ENCODE measurements around the gene DYNLT3. TPM values are rescaled to one million over a fixed set of nuclear protein-coding genes. Genes with fewer than 3 reads are reported as not detected.
A peak's percentile ranks its signal among the peaks of the same experiment; 100 is the strongest.

DYNLT3 gene, protein sequence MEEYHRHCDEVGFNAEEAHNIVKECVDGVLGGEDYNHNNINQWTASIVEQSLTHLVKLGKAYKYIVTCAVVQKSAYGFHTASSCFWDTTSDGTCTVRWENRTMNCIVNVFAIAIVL
- total RNA-seq: 10 to 100 TPM; 22.5 to 33.9 (median 29.8) TPM
- 38.7 TPM for total RNA-seq (2013)
- 24.7 to 133 (median 65.0) reads per million in 29 experiments for total RNA-seq

DNA sequence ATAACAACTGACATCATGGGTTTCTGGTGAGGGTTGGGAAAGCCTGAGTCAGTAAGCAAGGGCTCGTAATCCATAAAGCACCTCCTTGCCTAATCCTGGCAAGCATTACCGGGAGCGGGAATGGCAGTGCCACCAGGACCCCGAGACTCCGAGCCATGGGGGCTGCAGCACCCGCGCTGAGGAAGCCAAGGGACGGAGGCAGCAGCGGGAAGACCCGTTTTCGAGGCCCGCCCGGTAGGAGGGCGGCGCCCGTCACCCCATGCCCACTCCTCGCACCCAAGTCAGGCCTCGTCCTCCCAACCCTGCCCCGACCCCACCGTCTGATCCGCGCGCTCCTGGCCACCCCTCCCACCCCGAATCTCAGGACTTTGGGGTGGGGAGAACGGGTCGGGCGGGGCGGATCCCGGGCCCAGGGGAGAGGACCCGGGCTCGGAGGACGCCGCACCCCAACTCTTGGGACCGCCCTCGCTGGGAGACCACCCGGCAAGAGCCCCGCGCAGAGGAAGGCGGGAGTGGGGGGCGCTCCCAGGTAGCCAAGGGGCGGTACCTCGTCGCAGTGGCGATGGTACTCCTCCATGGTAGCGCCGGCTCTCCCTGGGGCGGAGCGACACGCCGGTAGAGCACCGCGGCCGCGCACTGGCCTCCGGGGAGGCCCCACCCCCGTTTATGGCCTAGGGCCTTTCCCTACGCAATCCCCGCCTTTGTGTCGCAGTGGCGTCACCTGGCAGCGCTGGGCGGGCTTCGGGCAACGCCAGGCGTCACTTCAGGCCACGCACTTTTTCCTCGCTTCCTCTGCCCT, at the start of gene DYNLT3:
Gene DYNLT3 (minus strand): TSS at position 638 of the 799 bp plus-strand sequence. CDS start 61 bp downstream, at position 577.
- Histone ChIP-seq H3K27me3 (replicated peaks in 1 of 2; ENCODE audit: control insufficient read depth in 2 of 2, extremely low read depth in 1 of 2, insufficient read depth in 2 of 2, low read length in 1 of 2) (no peaks in the 10 kb centered on the region), H3K4me1 (ENCODE audit: control insufficient read depth in 1 of 2, extremely low read depth in 1 of 2, insufficient read depth in 2 of 2, low read length in 2 of 2) (peaks cover 0 to 9% of the 10 kb centered on the region in 2 experiments), H3K9me3 (no peaks in the 10 kb centered on the region), H3K4me3 (ENCODE audit: control insufficient read depth in 1 of 2, extremely low read depth in 1 of 2, low read length in 1 of 2) (peak within 1 kb of the TSS; percentile 66 to 82), H3K36me3 (ENCODE audit: control insufficient read depth in 2 of 2, extremely low read depth in 1 of 2, insufficient read depth in 1 of 2, low read length in 1 of 2) (no peaks in the 10 kb centered on the region), H3K27ac (ENCODE audit: low read length) (peak within 1 kb of the TSS; percentile 97)
- peak; percentile 52 to 86 (median 73) for DNase-seq
- WGBS (ENCODE audit: insufficient coverage): 0% methylated on average over 19 of the region's 67 CpGs
- ATAC-seq (replicated peaks in 1 of 4): peak; percentile 95 to 98 (median 96)
- no peaks in the 10 kb centered on the region for H3K9me3 Mint-ChIP-seq
- ChIA-PET CTCF (interaction anchor here (1.3 to 1.4 kb wide), 2 partner anchors 101 to 102 kb away, joined by 3 to 4 read pairs; no protein-coding TSS in a partner anchor), POLR2A (no interaction called here)
- peaks cover 17 to 44% (median 31%) of the 10 kb centered on the region in 3 donors for H3K4me1 Mint-ChIP-seq
- H3K27ac Mint-ChIP-seq: peak within 1 kb of the TSS; percentile 88 to 94
- peaks cover 8% of the 10 kb centered on the region for H3K36me3 Mint-ChIP-seq
- peak within 1 kb of the TSS; percentile 76 to 84 (median 79) for H3K4me3 Mint-ChIP-seq
- peaks cover 0 to 8% of the 10 kb centered on the region in 2 donors for H3K27me3 Mint-ChIP-seq

DNA sequence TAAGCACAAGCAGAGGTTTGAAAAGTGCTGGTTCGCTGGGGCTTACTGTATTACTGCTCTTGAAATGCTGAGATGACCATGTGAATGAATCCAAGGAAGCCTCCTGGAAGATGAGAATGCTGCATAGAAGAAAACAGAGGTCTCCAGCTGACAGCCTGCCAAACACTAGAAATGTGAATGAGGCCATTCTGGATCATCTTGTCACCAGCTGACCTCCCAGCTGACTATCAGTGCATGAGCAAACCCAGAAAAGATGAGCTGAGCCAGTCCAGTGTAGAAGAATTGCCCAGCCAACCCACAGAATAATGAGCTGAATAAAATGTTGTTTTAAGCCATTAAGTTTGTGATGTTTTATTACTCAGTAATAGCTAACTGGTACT, 49.1 kb upstream of the DYNLT3 start:
- no peaks in the 10 kb centered on the region for H3K9me3 Mint-ChIP-seq
- H3K4me1 ChIP-seq (ENCODE audit: control insufficient read depth in 1 of 2, extremely low read depth in 1 of 2, insufficient read depth in 2 of 2, low read length in 2 of 2): no peaks in the 10 kb centered on the region
- H3K27me3 Mint-ChIP-seq: peaks cover 5 to 29% of the 10 kb centered on the region in 2 donors
- ATAC-seq (replicated peaks in 1 of 4) (no peak), DNase-seq (no peak)
- no peak overlapping the region for H3K4me3 Mint-ChIP-seq
- WGBS (ENCODE audit: insufficient coverage): no CpG with 5 or more reads among the region's 1 CpG
- H3K36me3 ChIP-seq (ENCODE audit: control insufficient read depth in 2 of 2, extremely low read depth in 1 of 2, insufficient read depth in 1 of 2, low read length in 1 of 2): no peaks in the 10 kb centered on the region
- ChIA-PET CTCF (no interaction called here), POLR2A (no interaction called here)
- no peaks in the 10 kb centered on the region for H3K9me3 ChIP-seq
- H3K27ac ChIP-seq (ENCODE audit: low read length): no peak overlapping the region
- H3K4me3 ChIP-seq (ENCODE audit: control insufficient read depth in 1 of 2, extremely low read depth in 1 of 2, low read length in 1 of 2): no peak overlapping the region
- no peaks in the 10 kb centered on the region for H3K36me3 Mint-ChIP-seq
- H3K4me1 Mint-ChIP-seq: no peaks in the 10 kb centered on the region
- H3K27ac Mint-ChIP-seq: no peak overlapping the region
- no peaks in the 10 kb centered on the region for H3K27me3 ChIP-seq (replicated peaks in 1 of 2; ENCODE audit: control insufficient read depth in 2 of 2, extremely low read depth in 1 of 2, insufficient read depth in 2 of 2, low read length in 1 of 2)

DNA sequence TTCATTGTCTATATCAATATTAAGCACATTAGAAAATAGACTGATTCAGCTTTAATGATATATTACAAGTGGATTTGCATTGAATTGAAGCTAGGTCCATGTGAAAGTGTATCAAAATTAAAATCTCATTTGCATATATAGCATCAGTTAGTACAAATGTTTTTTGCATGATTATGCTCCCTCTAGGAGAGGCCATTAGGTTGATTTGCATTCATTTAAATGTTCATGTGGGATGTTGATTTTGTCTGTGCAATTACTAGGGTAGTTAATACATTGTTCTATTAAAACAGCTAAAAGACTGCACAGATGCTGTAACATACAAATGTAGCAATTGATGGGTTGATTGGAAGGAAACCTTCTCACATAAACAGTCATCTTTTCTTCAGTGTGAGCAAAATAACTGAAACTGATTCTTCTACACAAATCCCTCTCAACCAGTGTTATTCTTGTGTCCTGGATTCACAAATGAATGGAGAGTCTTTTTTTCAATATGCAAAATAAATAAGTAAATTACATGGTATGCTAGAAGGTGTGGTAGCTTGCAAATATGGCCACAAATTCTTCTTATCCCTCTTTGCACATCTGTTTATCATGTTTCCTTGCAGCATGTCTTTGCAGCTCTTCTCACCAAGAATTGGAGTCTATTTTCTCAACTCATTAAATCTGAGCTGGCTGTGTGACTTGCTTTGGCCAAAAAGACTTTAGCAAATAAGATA, 48.6 kb upstream of the DYNLT3 start:
- Histone ChIP-seq H3K27ac (ENCODE audit: low read length) (no peak overlapping the region), H3K4me3 (ENCODE audit: control insufficient read depth in 1 of 2, extremely low read depth in 1 of 2, low read length in 1 of 2) (no peak overlapping the region), H3K27me3 (replicated peaks in 1 of 2; ENCODE audit: control insufficient read depth in 2 of 2, extremely low read depth in 1 of 2, insufficient read depth in 2 of 2, low read length in 1 of 2) (no peaks in the 10 kb centered on the region), H3K36me3 (ENCODE audit: control insufficient read depth in 2 of 2, extremely low read depth in 1 of 2, insufficient read depth in 1 of 2, low read length in 1 of 2) (no peaks in the 10 kb centered on the region), H3K9me3 (no peaks in the 10 kb centered on the region), H3K4me1 (ENCODE audit: control insufficient read depth in 1 of 2, extremely low read depth in 1 of 2, insufficient read depth in 2 of 2, low read length in 2 of 2) (no peaks in the 10 kb centered on the region)
- H3K27ac Mint-ChIP-seq: no peak overlapping the region
- no peak overlapping the region for H3K4me3 Mint-ChIP-seq
- POLR2A ChIA-PET: no interaction called here
- CTCF ChIA-PET: no interaction called here
- DNase-seq: no peak
- peaks cover 5 to 29% of the 10 kb centered on the region in 2 donors for H3K27me3 Mint-ChIP-seq
- H3K4me1 Mint-ChIP-seq: no peaks in the 10 kb centered on the region
- ATAC-seq (replicated peaks in 1 of 4): no peak
- H3K9me3 Mint-ChIP-seq: no peaks in the 10 kb centered on the region
- H3K36me3 Mint-ChIP-seq: no peaks in the 10 kb centered on the region

DNA sequence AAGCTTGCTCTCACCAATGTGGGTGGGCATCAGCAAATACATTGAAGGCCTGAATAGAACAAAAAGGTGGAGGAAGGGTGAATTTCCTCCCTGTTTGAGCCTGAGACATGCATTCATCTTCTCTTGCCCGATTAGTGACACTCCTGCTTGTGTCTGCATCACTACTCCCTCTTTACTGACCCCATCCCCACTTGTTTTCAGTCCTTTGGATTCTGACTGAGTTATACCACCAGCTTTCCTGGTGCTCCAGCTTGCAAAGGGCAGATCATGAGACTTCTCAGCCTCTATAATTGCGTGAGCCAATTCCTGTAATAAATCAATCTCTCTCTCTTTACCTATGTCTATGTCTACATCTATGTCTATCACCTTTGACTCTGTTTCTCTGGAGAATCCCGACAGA, 47.4 kb upstream of the DYNLT3 start:
- 60% methylated on average over 1 of the region's 3 CpGs for WGBS (ENCODE audit: insufficient coverage)

DNA sequence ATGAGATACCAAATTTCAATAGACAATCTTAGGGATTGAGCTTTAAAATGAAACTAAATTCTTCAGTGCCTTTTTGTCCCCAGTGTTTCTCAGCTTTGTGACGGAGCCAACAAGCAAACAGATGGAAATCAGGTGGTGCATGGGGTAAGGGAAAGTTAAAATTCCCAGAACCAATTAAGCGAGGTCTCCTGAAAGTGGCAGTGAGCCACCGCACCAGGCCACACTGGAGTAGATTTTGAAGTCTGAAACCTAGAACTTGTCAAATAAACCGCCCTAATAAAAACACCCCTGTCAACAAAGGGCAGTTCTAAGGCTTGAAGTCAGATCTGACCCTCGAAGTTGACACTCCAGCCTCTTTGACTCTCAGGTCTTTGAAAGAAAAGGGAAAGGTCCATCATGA, 40.6 kb upstream of the DYNLT3 start:
- Histone ChIP-seq H3K27ac (ENCODE audit: low read length) (no peak overlapping the region), H3K27me3 (replicated peaks in 1 of 2; ENCODE audit: control insufficient read depth in 2 of 2, extremely low read depth in 1 of 2, insufficient read depth in 2 of 2, low read length in 1 of 2) (no peaks in the 10 kb centered on the region), H3K36me3 (ENCODE audit: control insufficient read depth in 2 of 2, extremely low read depth in 1 of 2, insufficient read depth in 1 of 2, low read length in 1 of 2) (no peaks in the 10 kb centered on the region), H3K9me3 (no peaks in the 10 kb centered on the region), H3K4me3 (ENCODE audit: control insufficient read depth in 1 of 2, extremely low read depth in 1 of 2, low read length in 1 of 2) (no peak overlapping the region), H3K4me1 (ENCODE audit: control insufficient read depth in 1 of 2, extremely low read depth in 1 of 2, insufficient read depth in 2 of 2, low read length in 2 of 2) (no peaks in the 10 kb centered on the region)
- POLR2A ChIA-PET: no interaction called here
- CTCF ChIA-PET: no interaction called here
- Mint-ChIP-seq H3K27me3 (peaks cover 0 to 14% of the 10 kb centered on the region in 2 donors), H3K4me1 (no peaks in the 10 kb centered on the region), H3K36me3 (no peaks in the 10 kb centered on the region), H3K9me3 (no peaks in the 10 kb centered on the region), H3K4me3 (no peak overlapping the region), H3K27ac (no peak overlapping the region)
- no peak for ATAC-seq (replicated peaks in 1 of 4)
- no CpG with 5 or more reads among the region's 5 CpGs for WGBS (ENCODE audit: insufficient coverage)
- no peak for DNase-seq

More for the DNA sequence above, 47.4 kb upstream of the DYNLT3 start:
- no peaks in the 10 kb centered on the region for H3K9me3 ChIP-seq
- Mint-ChIP-seq H3K4me3 (no peak overlapping the region), H3K36me3 (no peaks in the 10 kb centered on the region), H3K27me3 (peaks cover 5 to 32% of the 10 kb centered on the region in 2 donors), H3K9me3 (no peaks in the 10 kb centered on the region), H3K4me1 (no peaks in the 10 kb centered on the region), H3K27ac (no peak overlapping the region)
- no peaks in the 10 kb centered on the region for H3K36me3 ChIP-seq (ENCODE audit: control insufficient read depth in 2 of 2, extremely low read depth in 1 of 2, insufficient read depth in 1 of 2, low read length in 1 of 2)
- no peaks in the 10 kb centered on the region for H3K27me3 ChIP-seq (replicated peaks in 1 of 2; ENCODE audit: control insufficient read depth in 2 of 2, extremely low read depth in 1 of 2, insufficient read depth in 2 of 2, low read length in 1 of 2)
- CTCF ChIA-PET: no interaction called here
- H3K4me1 ChIP-seq (ENCODE audit: control insufficient read depth in 1 of 2, extremely low read depth in 1 of 2, insufficient read depth in 2 of 2, low read length in 2 of 2): no peaks in the 10 kb centered on the region
- H3K27ac ChIP-seq (ENCODE audit: low read length): no peak overlapping the region
- ATAC-seq (replicated peaks in 1 of 4) (no peak), DNase-seq (no peak)
- H3K4me3 ChIP-seq (ENCODE audit: control insufficient read depth in 1 of 2, extremely low read depth in 1 of 2, low read length in 1 of 2): no peak overlapping the region
- POLR2A ChIA-PET: no interaction called here

DNA sequence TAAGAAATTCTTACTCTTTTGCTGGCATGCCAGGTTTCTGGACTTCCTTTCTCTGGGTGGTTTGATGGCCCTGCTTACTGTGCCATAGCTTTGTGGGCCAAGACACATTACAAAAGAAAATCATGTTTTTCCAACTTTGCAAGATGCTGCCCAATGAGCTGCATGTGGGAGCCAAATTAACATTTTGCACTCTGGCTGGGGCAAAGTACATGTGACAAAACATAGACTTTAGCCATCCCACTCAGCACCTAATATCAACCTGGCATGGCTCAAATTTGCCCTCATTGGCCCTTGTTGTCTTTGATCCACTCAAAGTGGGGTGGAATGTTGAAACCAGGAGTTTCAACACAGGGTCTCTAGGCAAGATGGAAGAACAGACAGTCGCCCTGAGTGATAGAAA, 40.0 kb upstream of the DYNLT3 start:
- ChIA-PET POLR2A (no interaction called here), CTCF (no interaction called here)
- WGBS (ENCODE audit: insufficient coverage): no CpG with 5 or more reads among the region's 1 CpG

More for the DNA sequence above, 40.0 kb upstream of the DYNLT3 start:
- DNase-seq (no peak), ATAC-seq (replicated peaks in 1 of 4) (no peak)
- Histone ChIP-seq H3K9me3 (no peaks in the 10 kb centered on the region), H3K27ac (ENCODE audit: low read length) (no peak overlapping the region), H3K4me3 (ENCODE audit: control insufficient read depth in 1 of 2, extremely low read depth in 1 of 2, low read length in 1 of 2) (no peak overlapping the region), H3K27me3 (replicated peaks in 1 of 2; ENCODE audit: control insufficient read depth in 2 of 2, extremely low read depth in 1 of 2, insufficient read depth in 2 of 2, low read length in 1 of 2) (peaks cover 0 to 4% of the 10 kb centered on the region in 2 experiments), H3K4me1 (ENCODE audit: control insufficient read depth in 1 of 2, extremely low read depth in 1 of 2, insufficient read depth in 2 of 2, low read length in 2 of 2) (no peaks in the 10 kb centered on the region), H3K36me3 (ENCODE audit: control insufficient read depth in 2 of 2, extremely low read depth in 1 of 2, insufficient read depth in 1 of 2, low read length in 1 of 2) (no peaks in the 10 kb centered on the region)
- Mint-ChIP-seq H3K4me1 (no peaks in the 10 kb centered on the region), H3K4me3 (no peak overlapping the region), H3K36me3 (no peaks in the 10 kb centered on the region), H3K27me3 (peaks cover 1 to 15% of the 10 kb centered on the region in 2 donors), H3K27ac (no peak overlapping the region), H3K9me3 (no peaks in the 10 kb centered on the region)
